ENCODE data around the gene SRF. TPM values are rescaled to one million over a fixed set of nuclear protein-coding genes. Genes with fewer than 3 reads are reported as not detected.

Gene SRF
- total RNA-seq, 1 donor from 2014 or later = 31.3 TPM

- Mint-ChIP-seq H3K27ac (ENCODE audit: unreplicated experiment) (no peak overlapping the region), H3K4me3 (ENCODE audit: unreplicated experiment) (no peak overlapping the region), H3K9me3 (ENCODE audit: unreplicated experiment) (no peaks in the 10 kb centered on the region), H3K4me1 (ENCODE audit: unreplicated experiment) (no peaks in the 10 kb centered on the region), H3K27me3 (ENCODE audit: unreplicated experiment) (peaks cover 3% of the 10 kb centered on the region), H3K36me3 (ENCODE audit: low read depth, unreplicated experiment) (peaks cover 6% of the 10 kb centered on the region)
- DNase-seq (ENCODE audit: low spot score) = no peak
- no peak for TF ChIP-seq CTCF (IDR thresholded peaks at IDR 0.05; ENCODE audit: unreplicated experiment)
Measured at GRCh38 chr6:43159599-43159998, 11.5 kb upstream of the SRF start.

- no peaks in the 10 kb centered on the region for H3K9me3 Mint-ChIP-seq (ENCODE audit: unreplicated experiment)
Measured at GRCh38 chr6:43163899-43164298, 7.2 kb upstream of the SRF start.

GRCh38 chr6:43170417-43170930 is 595 bp upstream of the SRF start:
- Mint-ChIP-seq H3K27me3 (ENCODE audit: unreplicated experiment) (peaks cover 8% of the 10 kb centered on the region), H3K9me3 (ENCODE audit: unreplicated experiment) (no peaks in the 10 kb centered on the region), H3K27ac (ENCODE audit: unreplicated experiment) (peak overlapping the region; percentile 99), H3K36me3 (ENCODE audit: low read depth, unreplicated experiment) (peaks cover 15% of the 10 kb centered on the region), H3K4me3 (ENCODE audit: unreplicated experiment) (peak overlapping the region; percentile 94), H3K4me1 (ENCODE audit: unreplicated experiment) (peaks cover 31% of the 10 kb centered on the region)
- TF ChIP-seq CTCF (IDR thresholded peaks at IDR 0.05; ENCODE audit: unreplicated experiment) = no peak
- peak; percentile 65 for DNase-seq (ENCODE audit: low spot score)

More at GRCh38 chr6:43163899-43164298, 7.2 kb upstream of the SRF start:
- TF ChIP-seq CTCF (IDR thresholded peaks at IDR 0.05; ENCODE audit: unreplicated experiment) = no peak
- peaks cover 6% of the 10 kb centered on the region for H3K36me3 Mint-ChIP-seq (ENCODE audit: low read depth, unreplicated experiment)
- no peak overlapping the region for H3K4me3 Mint-ChIP-seq (ENCODE audit: unreplicated experiment)
- H3K27me3 Mint-ChIP-seq (ENCODE audit: unreplicated experiment) = peaks cover 3% of the 10 kb centered on the region
- H3K27ac Mint-ChIP-seq (ENCODE audit: unreplicated experiment) = no peak overlapping the region
- no peak for DNase-seq (ENCODE audit: low spot score)
- no peaks in the 10 kb centered on the region for H3K4me1 Mint-ChIP-seq (ENCODE audit: unreplicated experiment)

- peaks cover 18% of the 10 kb centered on the region for H3K36me3 Mint-ChIP-seq (ENCODE audit: low read depth, unreplicated experiment)
- no peak for TF ChIP-seq CTCF (IDR thresholded peaks at IDR 0.05; ENCODE audit: unreplicated experiment)
- peak overlapping the region; percentile 99 for H3K4me3 Mint-ChIP-seq (ENCODE audit: unreplicated experiment)
- peak; percentile 48 for DNase-seq (ENCODE audit: low spot score)
- peaks cover 31% of the 10 kb centered on the region for H3K4me1 Mint-ChIP-seq (ENCODE audit: unreplicated experiment)
- peak overlapping the region; percentile 18 for H3K27ac Mint-ChIP-seq (ENCODE audit: unreplicated experiment)
- peaks cover 9% of the 10 kb centered on the region for H3K27me3 Mint-ChIP-seq (ENCODE audit: unreplicated experiment)
- H3K9me3 Mint-ChIP-seq (ENCODE audit: unreplicated experiment) = no peaks in the 10 kb centered on the region
Measured at GRCh38 chr6:43171707-43172103, 636 bp downstream of the SRF start.

GRCh38 chr6:43172104-43173007 is 1.3 kb downstream of the SRF start:
- Mint-ChIP-seq H3K4me1 (ENCODE audit: unreplicated experiment) (peaks cover 31% of the 10 kb centered on the region), H3K9me3 (ENCODE audit: unreplicated experiment) (no peaks in the 10 kb centered on the region), H3K36me3 (ENCODE audit: low read depth, unreplicated experiment) (peaks cover 18% of the 10 kb centered on the region), H3K27me3 (ENCODE audit: unreplicated experiment) (peaks cover 9% of the 10 kb centered on the region), H3K4me3 (ENCODE audit: unreplicated experiment) (peak overlapping the region; percentile 99), H3K27ac (ENCODE audit: unreplicated experiment) (peak overlapping the region; percentile 83)
- TF ChIP-seq CTCF (IDR thresholded peaks at IDR 0.05; ENCODE audit: unreplicated experiment) = no peak
- DNase-seq (ENCODE audit: low spot score) = peak; percentile 49

Measured in endothelial cell (in vitro differentiated cells).